A549 treated with dexamethasone at 1 μM for 4 hours (cell line): Measurements from ENCODE around the gene STK16. TPM values are rescaled to one million over a fixed set of nuclear protein-coding genes. Genes with fewer than 3 reads are reported as not detected.

Experiments used
- total RNA-seq: library from RNA; stranded (reverse); fragments of 200-300 nt; extraction: Qiagen RNA extraction; gene quantifications from 5 replicates; pipeline ENCODE4 v1.2.3, GENCODE V29; 2022

The STK16 gene
- total RNA-seq = 25.9 to 30.2 TPM (median 28.5 TPM) in 5 replicates

GRCh38 chr2:219245148-219245898, at the start of gene STK16, which contains the start of gene GLB1L:
TSS of gene STK16 (plus strand) at chr2:219245479. CDS start at chr2:219246000, 521 bp downstream.
TSS of gene GLB1L (minus strand) at chr2:219245444. CDS start at chr2:219243573, 1,871 bp downstream.

GRCh38 chr2:219206328-219207133, 38.7 kb upstream of the STK16 start, which contains the start of gene ZFAND2B:
TSS of gene ZFAND2B (plus strand) at chr2:219206782. CDS start at chr2:219206988, 206 bp downstream.

GRCh38 chr2:219218732-219219701, 26.3 kb upstream of the STK16 start, which contains the start of gene ABCB6:
TSS of gene ABCB6 (minus strand) at chr2:219218958. CDS start at chr2:219218673, 285 bp downstream.

DNA sequence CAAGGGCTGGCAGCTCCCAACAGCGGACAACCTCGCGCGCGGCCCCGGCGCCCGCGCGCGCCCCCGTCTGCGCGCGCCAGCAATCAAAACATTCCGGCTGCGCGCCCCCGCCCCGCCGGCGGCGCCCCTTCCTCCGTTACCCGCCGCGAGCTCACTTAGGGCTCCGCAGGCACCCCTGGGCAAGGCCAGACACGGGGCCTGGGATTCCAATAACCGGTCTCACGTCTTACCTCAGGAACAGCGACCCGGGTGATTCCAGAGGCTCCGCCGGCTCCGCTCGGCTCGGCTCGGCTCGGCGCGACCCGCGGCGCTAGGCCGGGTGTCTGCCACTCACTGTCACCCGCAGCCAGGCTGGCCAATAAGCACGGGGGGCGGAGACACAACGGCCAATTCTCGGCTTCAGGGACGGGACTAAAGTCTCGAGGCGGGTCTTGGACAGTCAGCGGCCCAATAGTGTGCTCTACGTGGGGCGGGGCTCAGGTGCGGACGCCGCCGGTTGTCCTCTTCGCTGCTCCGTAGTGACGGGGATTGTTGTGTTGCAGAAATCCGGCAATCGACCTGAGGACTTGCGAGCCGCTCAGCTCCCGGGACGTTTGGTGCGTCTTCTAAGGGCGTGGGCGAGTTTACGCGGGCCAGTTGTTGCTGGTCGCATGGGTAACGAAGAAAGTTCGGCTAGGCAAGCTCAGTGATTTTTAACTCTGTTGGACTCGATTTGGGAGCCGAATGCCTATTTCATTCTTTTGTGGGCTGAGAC, 15.8 kb upstream of the STK16 start, which contains the start of the genes ANKZF1 and ATG9A:
ANKZF1 (plus strand) TSS at position 502 of the 754 bp plus-strand sequence. CDS start 452 bp downstream, outside the sequence.
ATG9A (minus strand) TSS at position 332 of the 754 bp plus-strand sequence. CDS start 1,612 bp downstream, outside the sequence.

DNA sequence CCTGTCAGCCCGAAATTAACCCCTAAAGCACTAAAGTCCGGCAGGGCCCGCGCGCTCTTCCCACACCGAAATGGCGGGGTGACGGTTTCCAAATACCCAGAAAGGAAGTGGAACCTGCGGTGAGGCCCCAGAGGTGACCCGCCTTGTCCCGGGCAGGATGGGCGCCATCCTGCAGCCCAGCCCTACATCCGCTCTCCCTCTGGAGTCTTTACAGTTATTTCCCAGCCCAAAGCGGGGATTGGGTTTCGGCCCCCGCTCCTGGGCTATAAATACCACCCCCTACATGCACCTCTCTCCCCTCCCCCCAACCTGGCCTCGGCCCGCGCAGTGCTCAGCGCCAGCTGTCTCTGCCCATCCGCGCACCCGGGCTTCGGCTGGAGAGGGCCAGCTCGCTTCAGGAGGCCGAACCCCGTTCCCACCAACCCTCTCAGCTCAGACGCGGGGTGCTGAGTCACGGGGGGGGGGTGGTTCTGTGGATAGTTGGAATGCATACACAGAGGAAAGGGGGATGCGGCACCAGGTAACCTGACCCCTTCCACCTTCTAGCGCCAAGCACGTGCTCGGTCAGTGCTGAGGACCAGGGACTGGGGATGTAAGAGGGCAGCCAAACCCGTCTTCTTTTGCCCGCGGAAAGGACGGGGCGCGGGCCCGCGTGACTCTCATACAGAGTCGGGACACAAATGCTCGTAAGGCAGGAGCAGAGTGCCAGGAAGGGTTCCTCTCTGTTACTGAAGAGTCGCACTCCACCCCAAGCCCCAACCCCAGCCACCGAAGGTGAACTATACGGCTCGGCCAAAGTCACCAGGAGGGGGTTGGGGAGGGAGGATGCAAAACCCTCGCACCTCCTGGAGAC, 7.8 kb downstream of the STK16 start, which contains the start of gene TUBA4B:
TUBA4B (plus strand) TSS at position 344 of the 853 bp plus-strand sequence; CDS start at position 509, 165 bp downstream.

DNA sequence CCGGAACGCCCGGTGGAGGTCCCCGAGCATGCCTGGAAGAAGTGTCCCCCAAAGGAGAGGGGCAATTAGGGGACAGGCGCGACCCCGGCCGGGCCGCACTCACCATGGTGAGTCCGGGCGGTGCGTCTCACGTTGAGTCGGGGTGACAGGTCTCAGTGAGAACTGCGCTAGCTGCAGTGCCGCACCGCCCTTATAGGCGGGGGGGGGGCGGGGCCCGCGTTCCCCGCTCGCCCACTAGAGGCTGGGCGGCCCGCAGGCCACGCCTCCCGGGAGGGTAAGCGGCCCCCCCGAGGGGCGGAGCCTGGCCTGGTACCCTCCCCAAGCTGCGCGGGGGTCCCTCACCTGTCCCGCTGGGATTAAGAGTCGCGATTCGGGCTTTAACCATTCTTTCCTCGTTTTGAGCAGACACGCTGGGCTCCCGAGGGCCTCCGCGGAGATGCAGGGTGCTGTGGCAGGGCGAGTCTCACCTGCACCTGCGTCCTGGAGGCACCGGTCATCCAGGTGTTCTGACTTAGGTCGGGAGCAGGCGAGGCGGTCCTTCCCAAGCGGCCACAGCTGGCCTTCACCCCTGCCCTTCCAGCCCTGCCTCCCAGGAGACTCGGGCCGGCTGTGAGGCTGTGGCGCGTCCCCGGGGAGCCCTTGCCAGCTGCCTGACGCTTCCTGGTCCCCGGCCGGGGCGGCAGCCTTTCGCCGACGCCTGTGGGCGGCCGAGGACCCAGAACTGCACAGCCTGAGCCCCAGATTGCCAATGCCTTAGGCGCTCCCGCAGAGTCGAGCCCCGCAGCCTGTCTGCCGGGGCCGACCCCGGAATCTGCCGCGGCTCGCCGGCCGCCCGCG, 8.7 kb downstream of the STK16 start, which contains the start of gene TUBA4A:
TUBA4A (minus strand) TSS at position 166 of the 837 bp plus-strand sequence; CDS start at position 106, 60 bp downstream.

DNA sequence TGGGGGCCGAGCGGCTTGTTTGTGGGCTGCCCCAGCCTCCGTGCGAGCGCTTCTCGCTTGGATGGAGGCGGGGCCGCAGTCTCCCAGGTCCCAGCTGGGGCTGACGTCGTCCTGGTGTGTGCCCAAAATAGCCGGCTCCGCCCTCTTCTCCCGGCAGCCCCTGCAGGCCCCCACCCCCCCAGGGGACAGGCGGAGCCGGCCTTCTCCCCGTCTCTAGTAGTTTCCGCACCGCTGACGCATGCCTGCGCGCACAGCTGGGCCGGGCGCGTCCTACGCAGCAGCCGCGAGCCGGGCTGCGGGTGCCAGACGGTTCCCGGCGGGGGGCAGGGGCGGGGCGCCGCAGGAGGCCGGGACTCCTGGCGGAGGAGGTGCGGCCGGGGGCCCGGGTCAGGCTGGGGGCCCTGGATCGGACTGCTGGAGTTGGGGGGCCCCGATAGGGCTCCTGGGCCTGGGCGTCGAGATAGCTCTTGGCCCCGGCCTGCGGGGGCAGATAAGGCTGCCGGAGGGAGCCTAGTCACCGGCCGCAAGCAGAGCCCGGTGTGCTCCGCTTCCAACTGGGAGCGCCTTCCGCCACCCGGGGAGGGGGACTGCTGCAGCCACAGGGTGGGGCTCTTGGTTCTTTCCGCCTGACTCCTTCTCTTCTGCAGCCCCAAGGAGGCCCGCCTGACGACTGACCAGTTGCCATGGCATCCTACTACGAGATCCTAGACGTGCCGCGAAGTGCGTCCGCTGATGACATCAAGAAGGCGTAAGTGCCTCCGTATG, 34.1 kb downstream of the STK16 start, which contains the start of gene DNAJB2:
DNAJB2 (plus strand) TSS at position 216 of the 765 bp plus-strand sequence; CDS start at position 684, 468 bp downstream.

Other genes starting within 250 kb of the STK16 start
- 0.21 to 0.27 TPM (median 0.22 TPM) in 5 replicates for gene CFAP65, start 204.0 kb upstream of the STK16 start, total RNA-seq
- 0.38 to 0.77 TPM (median 0.54 TPM) in 5 replicates for gene IHH, start 184.6 kb upstream of the STK16 start, total RNA-seq
- 16.7 to 18.7 TPM (median 17.5 TPM) in 5 replicates for gene NHEJ1, start 84.7 kb upstream of the STK16 start, total RNA-seq
- 0.45 to 0.75 TPM (median 0.55 TPM) in 5 replicates for gene SLC23A3, start 75.5 kb upstream of the STK16 start, total RNA-seq
- gene CNPPD1, start 68.6 kb upstream of the STK16 start, total RNA-seq = 35.3 to 42.6 TPM (median 41.4 TPM) in 5 replicates
- 58.6 to 77.6 TPM (median 75.6 TPM) in 5 replicates for gene RETREG2, start 67.2 kb upstream of the STK16 start, total RNA-seq
- gene ZFAND2B, start 38.7 kb upstream of the STK16 start, total RNA-seq = 12.3 to 20.7 TPM (median 19.3 TPM) in 5 replicates
- 22.3 to 30.8 TPM (median 27.9 TPM) in 5 replicates for gene ABCB6, start 26.5 kb upstream of the STK16 start, total RNA-seq
- 33.6 to 46.8 TPM (median 45.2 TPM) in 5 replicates for gene ATG9A, start 15.8 kb upstream of the STK16 start, total RNA-seq
- 11.5 to 16.9 TPM (median 13.8 TPM) in 5 replicates for gene ANKZF1, start 15.7 kb upstream of the STK16 start, total RNA-seq
- gene GLB1L, start within 50 bp of the STK16 start, total RNA-seq = 6.0 to 7.1 TPM (median 6.6 TPM) in 5 replicates
- 0.12 to 0.20 TPM (median 0.16 TPM) in 3 of 5 replicates, not detected in the others for gene TUBA4B, start 7.8 kb downstream of the STK16 start, total RNA-seq
- gene TUBA4A, start 8.4 kb downstream of the STK16 start, total RNA-seq = 250 to 308 TPM (median 286 TPM) in 5 replicates
- gene DNAJB2, start 33.9 kb downstream of the STK16 start, total RNA-seq = 29.5 to 38.9 TPM (median 35.6 TPM) in 5 replicates
- 0.97 to 1.8 TPM (median 1.4 TPM) in 5 replicates for gene PTPRN, start 63.9 kb downstream of the STK16 start, total RNA-seq
- not detected in 5 replicates for gene RESP18, start 87.3 kb downstream of the STK16 start, total RNA-seq
- 52.0 to 63.4 TPM (median 55.8 TPM) in 5 replicates for gene DNPEP, start 142.4 kb downstream of the STK16 start, total RNA-seq
- gene DES, start 172.9 kb downstream of the STK16 start, total RNA-seq = 0.38 to 0.47 TPM (median 0.45 TPM) in 5 replicates
- 7.0 to 12.6 TPM (median 9.4 TPM) in 5 replicates for gene SPEG, start 189.4 kb downstream of the STK16 start, total RNA-seq